Activated CD8-positive, alpha-beta T cell treated with anti-CD3 and anti-CD28 coated beads for 36 hours (primary cell): ENCODE results near the gene SLAIN2. TPM values are rescaled to one million over a fixed set of nuclear protein-coding genes. Genes with fewer than 3 reads are reported as not detected.
"Not testable (repeated sequence)": the region's sequence is repeated elsewhere in the genome, so short reads cannot be mapped to it uniquely, and the experiment has no call there.

Experiments
- ATAC-seq: fragments of 200-7000 bp; cut with Tn5 transposase; one replicate; pipeline ENCODE4 v1.10.0; 2021; ENCODE audit warnings: mild to moderate bottlenecking, moderate library complexity
- CTCF ChIA-PET: fragments of 350-600 bp; sonication (Branson Sonifier 250); formaldehyde crosslinking; loops from one replicate; lab custom pipeline; 2021; ENCODE audit warnings: antibody characterized with exemption; lab: Charles Lee
- POLR2A ChIA-PET: fragments of 350-600 bp; sonication (Branson Sonifier 250); formaldehyde crosslinking; loops from one replicate; lab custom pipeline; 2021; ENCODE audit warnings: antibody characterized with exemption; lab: Charles Lee
- DNase-seq: peaks from one replicate; pipeline ENCODE4 v3.0.0-alpha.2; 2020
- H3K27ac Mint-ChIP-seq: one replicate; pipeline ENCODE4 v1.8.0; 2021; ENCODE audit warnings: mild to moderate bottlenecking, mixed read lengths
- H3K27me3 Mint-ChIP-seq: one replicate; pipeline ENCODE4 v1.8.0; 2021; ENCODE audit warnings: mixed read lengths
- H3K36me3 Mint-ChIP-seq: one replicate; pipeline ENCODE4 v1.8.0; 2021; ENCODE audit warnings: low read depth, mixed read lengths
- H3K4me1 Mint-ChIP-seq: one replicate; pipeline ENCODE4 v1.8.0; 2021; ENCODE audit warnings: low read depth, mixed read lengths
- H3K4me3 Mint-ChIP-seq: one replicate; pipeline ENCODE4 v1.8.0; 2021; ENCODE audit warnings: mild to moderate bottlenecking, moderate library complexity, mixed read lengths
- H3K9me3 Mint-ChIP-seq: one replicate; pipeline ENCODE4 v1.8.0; 2021; ENCODE audit warnings: mixed read lengths
- intact Hi-C: fragments of 100-400 bp; cut with micrococcal nuclease; formaldehyde crosslinking; loops from one replicate; pipeline ENCODE4 v1.10.0; 2022
- total RNA-seq, 2 experiments: library from RNA; stranded (reverse); gene quantifications; one replicate each; pipeline ENCODE4 v1.2.3, GENCODE V29; 2021
- TF ChIP-seq, protein P1 (sequence below): fragments of 200-600 bp; IDR thresholded peaks from one replicate; pipeline ENCODE4 v1.8.0; 2022; ENCODE audit warnings: antibody characterized with exemption, mild to moderate bottlenecking

The SLAIN2 gene
- total RNA-seq, 2 experiments from 2014 or later: 48.6 to 53.2 TPM

DNA sequence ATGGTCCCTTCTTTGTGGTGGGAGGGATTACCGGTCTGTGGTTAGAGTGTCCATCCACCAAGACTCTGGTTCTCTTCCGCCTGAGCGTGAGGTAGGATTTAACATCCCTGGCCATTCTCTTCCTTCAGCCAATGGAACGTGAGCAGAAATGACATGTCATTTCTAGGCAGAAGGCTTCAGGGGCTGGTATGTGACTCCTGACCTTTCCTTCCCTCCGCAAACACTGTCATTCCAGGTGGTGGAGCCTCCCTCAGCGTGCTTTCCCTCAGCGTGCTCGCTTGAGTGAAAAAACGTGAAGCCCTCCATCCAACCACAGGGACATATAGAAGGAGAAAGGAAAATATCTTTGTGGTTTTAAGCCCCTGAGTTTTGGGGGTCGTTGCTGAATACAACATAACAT, 107.8 kb downstream of the SLAIN2 start:
- POLR2A ChIA-PET: no interaction called here
- DNase-seq: no peak
- CTCF ChIA-PET: no interaction called here
- ATAC-seq: no peak
- Mint-ChIP-seq H3K4me3 (no peak overlapping the region), H3K27me3 (peaks cover 4% of the 10 kb centered on the region), H3K4me1 (no peaks in the 10 kb centered on the region), H3K9me3 (no peaks in the 10 kb centered on the region), H3K27ac (no peak overlapping the region), H3K36me3 (no peaks in the 10 kb centered on the region)
- intact Hi-C loops: no loop called here
- TF ChIP-seq, protein P1, sequence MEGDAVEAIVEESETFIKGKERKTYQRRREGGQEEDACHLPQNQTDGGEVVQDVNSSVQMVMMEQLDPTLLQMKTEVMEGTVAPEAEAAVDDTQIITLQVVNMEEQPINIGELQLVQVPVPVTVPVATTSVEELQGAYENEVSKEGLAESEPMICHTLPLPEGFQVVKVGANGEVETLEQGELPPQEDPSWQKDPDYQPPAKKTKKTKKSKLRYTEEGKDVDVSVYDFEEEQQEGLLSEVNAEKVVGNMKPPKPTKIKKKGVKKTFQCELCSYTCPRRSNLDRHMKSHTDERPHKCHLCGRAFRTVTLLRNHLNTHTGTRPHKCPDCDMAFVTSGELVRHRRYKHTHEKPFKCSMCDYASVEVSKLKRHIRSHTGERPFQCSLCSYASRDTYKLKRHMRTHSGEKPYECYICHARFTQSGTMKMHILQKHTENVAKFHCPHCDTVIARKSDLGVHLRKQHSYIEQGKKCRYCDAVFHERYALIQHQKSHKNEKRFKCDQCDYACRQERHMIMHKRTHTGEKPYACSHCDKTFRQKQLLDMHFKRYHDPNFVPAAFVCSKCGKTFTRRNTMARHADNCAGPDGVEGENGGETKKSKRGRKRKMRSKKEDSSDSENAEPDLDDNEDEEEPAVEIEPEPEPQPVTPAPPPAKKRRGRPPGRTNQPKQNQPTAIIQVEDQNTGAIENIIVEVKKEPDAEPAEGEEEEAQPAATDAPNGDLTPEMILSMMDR: no peak

DNA sequence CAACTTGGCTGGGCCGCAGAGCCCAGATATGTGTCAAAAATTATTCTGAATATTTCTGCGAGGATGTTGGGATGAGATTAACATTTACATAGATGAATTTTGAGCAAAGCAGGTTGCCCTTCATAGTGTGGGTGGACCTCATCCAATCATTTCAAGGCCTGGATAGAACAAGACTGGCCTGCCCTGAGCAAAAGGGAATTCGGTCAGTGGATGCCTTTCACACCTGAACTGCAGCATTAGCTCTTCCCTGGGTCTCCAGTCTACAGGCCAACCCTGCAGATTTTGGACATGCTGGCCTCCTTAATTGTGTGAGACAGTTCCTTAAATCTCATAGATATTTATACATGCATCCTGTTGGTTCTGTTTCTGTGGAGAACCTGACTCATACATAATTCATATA, 109.4 kb downstream of the SLAIN2 start:
- CTCF ChIA-PET: interaction anchor here (1.0 kb wide), 1 partner anchor 36 kb away, joined by 3 read pairs; no protein-coding TSS in a partner anchor

DNA sequence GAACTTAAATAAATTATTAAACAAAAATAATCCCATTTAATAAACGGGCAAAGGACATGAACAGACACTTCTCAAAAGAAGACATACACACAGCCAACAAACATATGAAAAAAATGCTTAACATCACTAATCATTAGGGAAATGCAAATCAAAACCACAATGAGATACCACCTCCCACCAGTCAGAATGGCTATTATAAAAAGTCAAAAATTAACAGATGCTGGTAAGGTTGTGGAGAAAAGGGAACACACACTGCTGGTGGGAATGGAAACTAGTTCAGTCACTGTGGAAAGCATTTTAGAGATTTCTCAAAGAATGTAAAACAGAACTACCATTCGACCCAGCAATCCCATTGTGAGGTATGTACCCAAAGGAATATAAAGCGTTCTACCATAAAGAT, 110.3 kb downstream of the SLAIN2 start:
- CTCF ChIA-PET, POLR2A ChIA-PET, ATAC-seq, H3K36me3 Mint-ChIP-seq, H3K27me3 Mint-ChIP-seq, H3K27ac Mint-ChIP-seq, H3K4me1 Mint-ChIP-seq, DNase-seq, intact Hi-C loops, H3K4me3 Mint-ChIP-seq, H3K9me3 Mint-ChIP-seq: not testable (repeated sequence)

More for the DNA sequence above, 109.4 kb downstream of the SLAIN2 start:
- Mint-ChIP-seq H3K27me3 (peaks cover 4% of the 10 kb centered on the region), H3K4me3 (no peak overlapping the region), H3K36me3 (no peaks in the 10 kb centered on the region), H3K27ac (no peak overlapping the region), H3K9me3 (no peaks in the 10 kb centered on the region), H3K4me1 (no peaks in the 10 kb centered on the region)
- TF ChIP-seq, protein P1: no peak
- ATAC-seq (peak; percentile 27), DNase-seq (no peak)
- intact Hi-C loops: no loop called here
- POLR2A ChIA-PET: no interaction called here

DNA sequence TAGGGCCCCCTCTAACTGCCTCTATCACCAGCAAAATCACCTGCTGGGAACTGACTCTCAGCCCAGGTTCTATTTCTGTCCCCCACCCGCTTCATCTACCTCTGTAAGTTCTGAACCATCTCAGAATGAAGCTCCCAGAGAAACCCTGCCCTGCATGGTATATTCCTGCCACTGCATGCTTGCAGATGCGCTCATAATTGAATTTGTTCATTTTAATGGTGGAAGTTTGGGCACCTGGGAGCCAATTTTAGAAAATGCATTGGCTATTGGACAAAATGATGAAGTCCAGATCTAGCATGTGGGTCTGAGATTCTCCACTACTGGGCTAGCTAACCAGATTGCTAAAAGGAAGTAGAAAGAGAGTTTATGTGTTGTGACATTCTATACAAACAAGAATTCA, 113.3 kb downstream of the SLAIN2 start:
- intact Hi-C loops: no loop called here
- H3K4me1 Mint-ChIP-seq: no peaks in the 10 kb centered on the region
- ATAC-seq (no peak), DNase-seq (no peak)
- no peak overlapping the region for H3K27ac Mint-ChIP-seq
- no peaks in the 10 kb centered on the region for H3K36me3 Mint-ChIP-seq
- CTCF ChIA-PET: interaction anchor here (2.5 kb wide), 1 partner anchor 10 kb away, joined by 6 read pairs; no protein-coding TSS in a partner anchor
- H3K9me3 Mint-ChIP-seq: no peaks in the 10 kb centered on the region
- POLR2A ChIA-PET: no interaction called here
- H3K4me3 Mint-ChIP-seq: no peak overlapping the region
- TF ChIP-seq, protein P1: no peak
- H3K27me3 Mint-ChIP-seq: peaks cover 4% of the 10 kb centered on the region

DNA sequence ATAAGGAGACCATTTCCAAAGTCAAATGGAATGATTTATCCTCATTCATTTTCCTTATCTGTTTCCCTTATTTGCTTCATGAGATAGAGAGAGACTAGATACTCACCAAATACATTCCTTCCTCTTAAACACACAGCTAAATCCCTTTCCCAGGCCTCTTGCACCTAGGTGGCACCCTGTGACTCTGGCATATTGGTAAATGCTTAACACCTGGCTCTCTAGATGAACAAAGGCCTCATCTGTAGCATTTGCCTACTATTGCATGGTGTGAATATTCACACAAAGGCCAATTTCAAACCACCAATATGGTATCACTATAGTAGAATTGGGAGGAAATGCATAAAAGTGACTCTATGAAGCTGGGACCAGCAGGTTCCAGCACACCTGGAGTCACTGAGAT, 119.7 kb downstream of the SLAIN2 start:
- H3K27ac Mint-ChIP-seq: no peak overlapping the region
- H3K4me1 Mint-ChIP-seq: no peaks in the 10 kb centered on the region
- POLR2A ChIA-PET: interaction anchor here (0.6 kb wide), 1 partner anchor 35 kb away, joined by 3 read pairs; no protein-coding TSS in a partner anchor

More for the DNA sequence above, 119.7 kb downstream of the SLAIN2 start:
- TF ChIP-seq, protein P1: no peak
- Mint-ChIP-seq H3K9me3 (peaks cover 2% of the 10 kb centered on the region), H3K27me3 (no peaks in the 10 kb centered on the region), H3K4me3 (no peak overlapping the region), H3K36me3 (no peaks in the 10 kb centered on the region)
- ATAC-seq (no peak), DNase-seq (no peak)
- CTCF ChIA-PET: interaction anchor here (1.1 kb wide), 1 partner anchor 16 kb away, joined by 5 read pairs; no protein-coding TSS in a partner anchor
- intact Hi-C loops: no loop called here
